Measurements from ENCODE around the gene MAEA.

MAEA gene

GRCh38 chr4:1242506-1243450 is 46.9 kb upstream of the MAEA start:
- H3K27ac ChIP-seq: no peak overlapping the region
- DNase-seq: no peak
- TF ChIP-seq, protein P1, sequence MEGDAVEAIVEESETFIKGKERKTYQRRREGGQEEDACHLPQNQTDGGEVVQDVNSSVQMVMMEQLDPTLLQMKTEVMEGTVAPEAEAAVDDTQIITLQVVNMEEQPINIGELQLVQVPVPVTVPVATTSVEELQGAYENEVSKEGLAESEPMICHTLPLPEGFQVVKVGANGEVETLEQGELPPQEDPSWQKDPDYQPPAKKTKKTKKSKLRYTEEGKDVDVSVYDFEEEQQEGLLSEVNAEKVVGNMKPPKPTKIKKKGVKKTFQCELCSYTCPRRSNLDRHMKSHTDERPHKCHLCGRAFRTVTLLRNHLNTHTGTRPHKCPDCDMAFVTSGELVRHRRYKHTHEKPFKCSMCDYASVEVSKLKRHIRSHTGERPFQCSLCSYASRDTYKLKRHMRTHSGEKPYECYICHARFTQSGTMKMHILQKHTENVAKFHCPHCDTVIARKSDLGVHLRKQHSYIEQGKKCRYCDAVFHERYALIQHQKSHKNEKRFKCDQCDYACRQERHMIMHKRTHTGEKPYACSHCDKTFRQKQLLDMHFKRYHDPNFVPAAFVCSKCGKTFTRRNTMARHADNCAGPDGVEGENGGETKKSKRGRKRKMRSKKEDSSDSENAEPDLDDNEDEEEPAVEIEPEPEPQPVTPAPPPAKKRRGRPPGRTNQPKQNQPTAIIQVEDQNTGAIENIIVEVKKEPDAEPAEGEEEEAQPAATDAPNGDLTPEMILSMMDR (IDR thresholded peaks at IDR 0.05; ENCODE audit: low read depth, low read length): no peak
- no peak overlapping the region for H3K4me3 ChIP-seq (ENCODE audit: low read depth, low read length)
- H3K36me3 ChIP-seq: peaks cover 78% of the 10 kb centered on the region
- H3K9me3 ChIP-seq (ENCODE audit: severe bottlenecking): no peaks in the 10 kb centered on the region
- H3K27me3 ChIP-seq (ENCODE audit: insufficient read depth, low read depth, severe bottlenecking): no peaks in the 10 kb centered on the region

DNA sequence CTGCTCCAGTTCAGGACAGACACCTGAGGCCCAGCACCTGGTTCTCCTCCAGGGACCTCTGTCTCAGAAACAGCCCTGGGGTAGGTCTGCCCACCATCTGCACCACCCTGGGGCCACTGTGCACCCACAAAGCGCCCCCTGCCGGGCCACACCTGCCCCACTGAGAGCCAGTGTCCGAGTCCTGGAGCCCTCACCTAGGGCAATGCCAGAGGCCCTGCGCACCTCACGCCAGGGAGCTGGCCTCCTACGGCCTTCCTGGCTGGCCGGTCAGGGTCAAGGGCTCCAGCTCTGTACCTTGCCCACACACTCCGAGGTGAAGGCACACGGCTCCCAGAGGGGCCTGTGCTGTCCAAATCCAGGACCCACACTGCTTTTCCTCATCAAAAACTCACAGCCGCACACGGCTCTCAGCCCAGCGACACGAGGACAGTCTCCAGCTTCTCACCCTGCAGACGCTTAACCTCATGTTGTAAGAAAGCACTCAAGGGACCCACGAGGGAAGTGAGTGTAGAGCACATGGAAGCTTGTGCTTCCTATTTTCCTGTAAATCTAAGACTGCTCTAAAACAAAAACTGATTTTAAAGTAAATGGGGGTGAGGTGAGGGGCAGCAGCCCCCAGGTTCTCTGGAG is 46.1 kb upstream of the MAEA start:
- Histone ChIP-seq H3K36me3 (peaks cover 74% of the 10 kb centered on the region), H3K9me3 (ENCODE audit: severe bottlenecking) (no peaks in the 10 kb centered on the region), H3K27me3 (ENCODE audit: insufficient read depth, low read depth, severe bottlenecking) (no peaks in the 10 kb centered on the region), H3K27ac (no peak overlapping the region), H3K4me3 (ENCODE audit: low read depth, low read length) (no peak overlapping the region)
- no peak for DNase-seq
- TF ChIP-seq, protein P1 (IDR thresholded peaks at IDR 0.05; ENCODE audit: low read depth, low read length): no peak

GRCh38 chr4:1244081-1244977 is 45.4 kb upstream of the MAEA start:
- Histone ChIP-seq H3K27me3 (ENCODE audit: insufficient read depth, low read depth, severe bottlenecking) (no peaks in the 10 kb centered on the region), H3K27ac (no peak overlapping the region), H3K9me3 (ENCODE audit: severe bottlenecking) (no peaks in the 10 kb centered on the region), H3K36me3 (peaks cover 66% of the 10 kb centered on the region), H3K4me3 (ENCODE audit: low read depth, low read length) (no peak overlapping the region)
- peak; percentile 8 for DNase-seq
- TF ChIP-seq, protein P1 (IDR thresholded peaks at IDR 0.05; ENCODE audit: low read depth, low read length): no peak

DNA sequence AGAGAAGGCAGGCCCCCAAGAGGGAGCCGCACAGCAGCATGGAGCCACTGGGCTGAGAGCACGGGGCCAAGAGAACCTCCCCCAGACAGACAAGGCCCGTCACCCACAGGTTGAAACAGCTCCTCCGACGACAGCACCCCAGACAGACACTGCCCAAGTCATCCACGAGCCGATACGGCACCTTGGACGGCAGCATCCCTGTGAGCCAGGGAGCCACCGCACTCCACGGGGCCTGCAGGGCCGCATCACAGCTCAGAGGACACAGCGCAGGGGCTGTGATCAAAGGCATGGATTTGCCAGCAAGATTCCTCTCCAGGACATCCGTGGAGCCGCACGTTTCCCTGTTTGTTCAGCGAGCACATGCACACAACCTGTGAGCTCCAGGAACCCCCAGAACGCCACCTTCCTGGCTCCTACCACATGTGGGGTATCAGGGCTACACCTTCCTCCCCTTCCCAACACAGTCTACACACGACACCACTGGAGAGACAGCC is 44.7 kb upstream of the MAEA start:
- Histone ChIP-seq H3K4me3 (ENCODE audit: low read depth, low read length) (no peak overlapping the region), H3K27ac (no peak overlapping the region), H3K27me3 (ENCODE audit: insufficient read depth, low read depth, severe bottlenecking) (no peaks in the 10 kb centered on the region), H3K9me3 (ENCODE audit: severe bottlenecking) (no peaks in the 10 kb centered on the region), H3K36me3 (peaks cover 61% of the 10 kb centered on the region)
- TF ChIP-seq, protein P1 (IDR thresholded peaks at IDR 0.05; ENCODE audit: low read depth, low read length): no peak
- DNase-seq: no peak

- peaks cover 5% of the 10 kb centered on the region for H3K9me3 ChIP-seq (ENCODE audit: severe bottlenecking)
- TF ChIP-seq, protein P1 (IDR thresholded peaks at IDR 0.05; ENCODE audit: low read depth, low read length): no peak
- no peak for DNase-seq
- peaks cover 63% of the 10 kb centered on the region for H3K36me3 ChIP-seq
- H3K4me3 ChIP-seq (ENCODE audit: low read depth, low read length): no peak overlapping the region
- H3K27ac ChIP-seq: no peak overlapping the region
- no peaks in the 10 kb centered on the region for H3K27me3 ChIP-seq (ENCODE audit: insufficient read depth, low read depth, severe bottlenecking)
Observed at GRCh38 chr4:1245481-1246051, 44.1 kb upstream of the MAEA start.

All from WERI-Rb-1 (cell line).